ENCODE data around the gene ABCG5. TPM values are rescaled to one million over a fixed set of nuclear protein-coding genes. Genes with fewer than 3 reads are reported as not detected.

The ABCG5 gene
- polyA plus RNA-seq, 10 donors, result 0.08 to 0.13 (median 0.08) TPM; not detected in 7

- DNase-seq, result peak in 1 of 3 donors; percentile 4
Measured at GRCh38 chr2:43810452-43810851, 28.2 kb downstream of the ABCG5 start.

GRCh38 chr2:43806719-43807031, 32.0 kb downstream of the ABCG5 start:
- no peak for DNase-seq

- DNase-seq, result no peak
Measured at GRCh38 chr2:43803113-43803512, 35.5 kb downstream of the ABCG5 start.

GRCh38 chr2:43802135-43802534, 36.5 kb downstream of the ABCG5 start:
- DNase-seq, result no peak

- DNase-seq, result no peak
Measured at GRCh38 chr2:43800894-43801293, 37.7 kb downstream of the ABCG5 start.

GRCh38 chr2:43798300-43798699, 40.3 kb downstream of the ABCG5 start:
- no peak for DNase-seq

GRCh38 chr2:43796206-43796605, 42.4 kb downstream of the ABCG5 start:
- no peak for DNase-seq

GRCh38 chr2:43794956-43795355, 43.7 kb downstream of the ABCG5 start:
- DNase-seq, result no peak

- no peak for DNase-seq
Measured at GRCh38 chr2:43792653-43793052, 46.0 kb downstream of the ABCG5 start.

GRCh38 chr2:43791035-43791765, 47.4 kb downstream of the ABCG5 start:
- no peak for DNase-seq

- DNase-seq, result no peak
Measured at GRCh38 chr2:43790147-43790546, 48.5 kb downstream of the ABCG5 start.

GRCh38 chr2:43788646-43789045, 50.0 kb downstream of the ABCG5 start:
- no peak for DNase-seq

- no peak for DNase-seq
Measured at GRCh38 chr2:43787895-43788294, 50.7 kb downstream of the ABCG5 start.

GRCh38 chr2:43778233-43778632, 60.4 kb downstream of the ABCG5 start:
- DNase-seq, result no peak

- DNase-seq, result no peak
Measured at GRCh38 chr2:43777306-43777926, 61.2 kb downstream of the ABCG5 start.

GRCh38 chr2:43776324-43776723, 62.3 kb downstream of the ABCG5 start:
- DNase-seq, result no peak

GRCh38 chr2:43774617-43775016, 64.0 kb downstream of the ABCG5 start:
- DNase-seq, result no peak

- DNase-seq, result peak; percentile 90 to 97 (median 94)
Measured at GRCh38 chr2:43773876-43774613, 64.6 kb downstream of the ABCG5 start, which contains the start of gene DYNC2LI1. Gene DYNC2LI1 (plus strand): TSS chr2:43774039. CDS start chr2:43774139, 100 bp downstream.

GRCh38 chr2:43766006-43766405, 72.6 kb downstream of the ABCG5 start:
- DNase-seq, result no peak

- peak in 1 of 3 donors; percentile 46 for DNase-seq
Measured at GRCh38 chr2:43764086-43764705, 74.4 kb downstream of the ABCG5 start.

GRCh38 chr2:43763091-43763490, 75.5 kb downstream of the ABCG5 start:
- no peak for DNase-seq

Data from muscle of back (tissue), 11 donors.